CD4-positive, alpha-beta T cell treated with Interleukin-15 for 4 hours (primary cell): ENCODE measurements around the gene SLC45A1.

Experiments used
- DNase-seq: peaks from one replicate; pipeline ENCODE4 v3.0.0-alpha.2; 2020; ENCODE audit warnings: low spot score

SLC45A1 gene

GRCh38 chr1:8335246-8335645 is 17.3 kb downstream of the SLC45A1 start:
- DNase-seq, result no peak

GRCh38 chr1:8337776-8338525 is 20.0 kb downstream of the SLC45A1 start:
- DNase-seq, result no peak

- no peak for DNase-seq
These were observed 20.8 kb downstream of the SLC45A1 start for GRCh38 chr1:8338526-8339202.

DNA sequence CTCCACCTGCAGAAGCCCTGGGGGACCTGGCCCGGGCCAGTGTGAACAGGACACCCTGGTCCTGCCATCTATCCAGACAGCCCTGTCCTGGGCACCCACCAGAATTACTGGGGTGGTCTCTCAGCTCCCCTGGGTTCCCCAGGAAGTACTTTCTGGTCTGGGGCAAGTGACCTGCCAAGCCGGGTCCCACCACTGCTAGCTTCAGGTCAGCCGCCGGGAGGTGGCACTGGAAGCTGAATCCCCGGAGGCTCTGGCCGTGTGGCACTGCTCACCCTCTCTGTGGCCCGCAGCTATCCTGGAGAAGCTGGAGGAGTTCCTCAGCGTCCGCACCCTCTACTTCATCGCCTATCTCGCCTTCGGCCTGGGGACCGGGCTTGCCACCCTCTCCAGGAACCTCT is 21.3 kb downstream of the SLC45A1 start:
- no peak for DNase-seq

GRCh38 chr1:8340448-8340847 is 22.5 kb downstream of the SLC45A1 start:
- DNase-seq, result no peak

DNA sequence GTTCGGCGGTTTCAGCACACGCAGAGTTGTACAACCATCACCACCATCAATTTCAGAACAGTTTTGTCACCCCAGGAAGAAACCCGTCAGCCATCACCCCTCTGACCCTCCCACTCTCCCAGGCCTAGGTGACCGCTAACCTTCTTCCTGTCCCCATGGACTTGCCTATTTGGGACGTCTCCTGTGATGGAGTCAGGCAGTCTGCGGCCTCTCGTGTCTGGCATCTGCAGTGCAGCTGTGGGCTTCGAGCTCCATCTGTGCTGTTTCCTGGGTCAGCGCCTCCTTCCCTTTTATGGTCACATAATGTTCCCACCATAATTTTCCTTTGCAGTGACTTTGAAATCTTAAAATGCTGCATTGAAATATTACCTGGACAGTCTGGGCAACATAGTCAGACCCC is 24.4 kb downstream of the SLC45A1 start:
- DNase-seq, result no peak

- no peak for DNase-seq
These were observed 25.1 kb downstream of the SLC45A1 start for GRCh38 chr1:8343044-8343443.

DNA sequence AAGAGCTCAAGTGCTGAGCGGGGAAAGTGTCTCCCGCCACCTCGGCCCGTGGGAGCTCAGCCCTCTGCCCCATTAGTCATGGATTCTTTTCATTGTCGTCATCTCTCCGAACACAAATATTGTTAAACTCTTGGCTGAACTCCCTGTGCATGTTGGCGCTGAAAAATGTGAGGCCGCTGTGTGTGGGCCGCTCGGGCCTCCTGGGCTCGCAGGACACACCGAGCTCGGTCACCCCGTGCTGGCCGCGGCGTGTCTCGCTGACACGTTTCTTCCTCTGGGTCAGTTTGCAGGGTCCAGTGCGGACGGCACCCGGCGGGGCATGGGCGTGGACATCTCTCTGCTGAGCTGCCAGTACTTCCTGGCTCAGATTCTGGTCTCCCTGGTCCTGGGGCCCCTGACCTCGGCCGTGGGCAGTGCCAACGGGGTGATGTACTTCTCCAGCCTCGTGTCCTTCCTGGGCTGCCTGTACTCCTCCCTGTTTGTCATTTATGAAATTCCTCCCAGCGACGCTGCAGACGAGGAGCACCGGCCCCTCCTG is 25.6 kb downstream of the SLC45A1 start:
- no peak for DNase-seq

DNA sequence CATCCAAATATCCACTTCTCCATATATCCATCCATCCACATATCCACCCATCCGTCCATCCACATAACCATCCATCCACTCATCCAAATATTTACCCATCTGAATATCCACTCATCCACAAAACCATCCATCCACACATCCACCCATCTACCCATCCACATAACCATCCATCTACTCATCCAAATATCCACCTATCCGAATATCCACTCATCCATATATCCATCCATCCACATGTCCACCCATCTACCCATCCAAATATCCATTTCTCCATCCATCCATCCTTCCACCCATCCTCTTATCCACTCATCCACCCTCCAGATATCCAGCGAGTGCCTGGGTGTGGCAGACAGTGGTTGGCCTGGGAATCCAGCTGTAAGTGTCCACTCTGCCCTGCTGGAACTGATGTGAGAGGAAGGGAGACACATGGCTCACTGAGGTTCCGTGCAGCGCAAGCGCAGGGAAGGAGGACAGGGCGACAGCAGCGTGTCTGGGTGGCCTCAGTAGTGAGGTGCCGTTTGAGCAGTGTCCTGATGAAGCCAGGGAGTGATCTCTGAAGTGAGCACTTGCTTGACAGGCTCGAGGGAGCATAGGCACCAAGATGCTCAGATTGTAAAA is 27.1 kb downstream of the SLC45A1 start:
- DNase-seq, result no peak

GRCh38 chr1:8345621-8346415 is 27.9 kb downstream of the SLC45A1 start:
- no peak for DNase-seq

DNA sequence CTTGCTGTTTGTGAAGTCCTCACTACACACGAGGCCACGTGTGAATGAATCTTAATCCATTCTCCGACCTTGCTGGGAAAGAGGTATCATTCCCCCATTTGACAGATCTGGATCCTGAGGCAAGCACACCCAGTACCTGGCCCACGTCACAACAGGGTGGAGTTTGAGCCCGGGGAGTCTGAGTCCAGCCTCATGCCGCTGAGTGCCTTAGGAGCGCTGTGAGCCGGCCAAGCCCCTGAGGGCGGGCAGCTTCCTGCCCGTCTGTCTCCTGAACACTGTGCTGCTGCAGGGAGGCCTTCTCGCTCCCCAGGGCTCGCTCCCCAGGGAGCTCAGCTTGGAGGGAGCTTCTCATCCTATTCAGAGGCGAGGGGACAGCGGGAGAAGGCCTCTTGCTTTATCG is 29.7 kb downstream of the SLC45A1 start:
- no peak for DNase-seq

DNA sequence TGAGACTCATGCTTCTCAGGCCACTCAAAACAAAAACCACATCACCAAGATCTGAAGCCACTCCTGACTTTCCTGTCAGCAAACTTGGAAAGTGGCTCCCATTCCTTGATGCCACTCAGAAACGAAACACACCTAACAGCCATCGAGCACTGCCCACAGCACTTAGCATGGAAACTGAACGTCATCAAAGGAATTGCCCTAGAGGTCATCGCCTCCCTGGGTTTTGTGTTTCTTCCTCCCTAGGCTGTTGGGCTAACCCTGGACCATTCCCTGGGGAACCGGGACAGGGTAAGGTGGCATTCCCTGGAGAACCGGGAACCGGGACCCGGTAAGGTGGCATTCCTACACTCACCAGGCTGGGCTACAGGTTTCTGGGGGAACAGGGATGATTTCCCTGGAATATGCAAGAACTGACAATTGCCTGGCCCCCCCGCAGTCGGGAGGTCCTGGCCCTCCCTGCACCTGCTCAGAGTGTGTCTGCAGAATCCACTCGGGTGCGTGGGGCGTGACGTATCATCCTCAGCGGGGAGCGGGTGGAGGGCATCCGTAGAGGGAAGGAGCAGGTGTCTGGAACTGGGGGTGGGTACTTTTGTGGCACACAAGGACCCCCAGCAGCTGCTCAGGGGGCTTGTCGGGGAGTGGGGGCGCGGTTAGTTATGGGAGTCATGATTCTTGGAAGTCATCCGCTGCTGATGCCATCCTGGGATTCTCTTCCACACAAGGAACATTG is 30.3 kb downstream of the SLC45A1 start:
- no peak for DNase-seq

DNA sequence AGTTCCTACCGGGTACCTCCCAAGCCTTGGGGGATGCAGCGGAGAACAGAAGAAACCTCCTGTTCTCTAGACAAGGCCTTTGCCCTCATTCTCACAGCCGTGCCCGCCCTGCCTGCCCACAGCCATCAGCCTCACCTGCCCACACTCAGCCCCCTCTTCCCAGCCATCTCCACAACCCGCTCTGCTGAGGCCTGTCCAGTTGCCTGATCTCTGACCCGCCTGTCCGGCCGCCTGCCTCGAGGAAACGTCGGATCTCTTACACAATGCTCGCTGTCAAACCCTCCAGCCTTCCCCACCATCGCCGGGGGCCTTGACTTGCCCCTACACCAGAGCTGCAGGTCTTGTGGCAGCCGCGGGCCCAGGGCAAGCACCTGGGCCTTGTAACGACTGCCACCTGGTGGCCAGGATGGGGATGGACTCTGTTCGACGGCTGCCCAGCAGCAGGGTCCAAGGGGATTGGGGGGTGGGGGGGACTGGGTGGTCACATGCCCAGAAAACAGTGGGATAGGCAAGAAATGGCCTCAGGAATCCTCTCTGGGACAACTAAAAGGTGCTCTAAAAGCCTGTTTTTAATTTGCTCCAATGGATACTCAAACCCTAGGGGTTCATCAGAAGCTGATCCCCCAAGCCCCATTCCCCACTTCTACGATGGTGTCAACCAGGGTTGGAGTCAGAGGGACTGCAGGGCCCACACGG is 31.0 kb downstream of the SLC45A1 start:
- peak; percentile 65 for DNase-seq

GRCh38 chr1:8349473-8349865 is 31.6 kb downstream of the SLC45A1 start:
- no peak for DNase-seq

GRCh38 chr1:8349961-8350360 is 32.0 kb downstream of the SLC45A1 start:
- no peak for DNase-seq

- no peak for DNase-seq
These were observed 33.2 kb downstream of the SLC45A1 start for GRCh38 chr1:8350914-8351684.

GRCh38 chr1:8351693-8352470 is 34.0 kb downstream of the SLC45A1 start:
- peak; percentile 8 for DNase-seq

GRCh38 chr1:8352471-8352845 is 34.5 kb downstream of the SLC45A1 start:
- DNase-seq, result no peak
